GM12801 (cell line): ENCODE measurements around the gene UBE2K.

ENCODE experiments used
- TF ChIP-seq, protein P1 (sequence below): IDR thresholded peaks from one replicate; pipeline ENCODE4 v1.5.1; 2011; ENCODE audit warnings: control low read depth; ENCODE audit not compliant: insufficient read length; ENCODE audit errors: extremely low read depth

Gene UBE2K

DNA sequence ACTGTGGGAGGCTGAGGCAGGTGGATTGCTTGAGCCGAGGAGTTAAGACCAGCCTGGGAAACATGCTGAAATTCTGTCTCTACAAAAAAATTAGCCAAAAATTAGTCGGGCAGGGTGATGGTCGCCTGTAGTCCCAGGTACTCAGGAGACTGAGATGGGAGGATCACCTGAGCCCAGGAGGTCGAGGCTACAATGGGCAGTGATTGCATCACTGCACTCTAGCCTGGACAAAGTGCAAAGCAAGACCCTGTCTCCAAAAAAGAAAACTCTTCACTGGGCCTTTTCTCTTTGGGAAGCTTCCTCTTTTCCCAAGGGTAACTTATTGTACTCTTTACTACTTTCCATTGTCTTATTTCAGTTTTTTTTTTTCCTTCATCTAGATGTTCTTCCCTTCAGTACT, 88.9 kb downstream of the UBE2K start:
- TF ChIP-seq, protein P1, sequence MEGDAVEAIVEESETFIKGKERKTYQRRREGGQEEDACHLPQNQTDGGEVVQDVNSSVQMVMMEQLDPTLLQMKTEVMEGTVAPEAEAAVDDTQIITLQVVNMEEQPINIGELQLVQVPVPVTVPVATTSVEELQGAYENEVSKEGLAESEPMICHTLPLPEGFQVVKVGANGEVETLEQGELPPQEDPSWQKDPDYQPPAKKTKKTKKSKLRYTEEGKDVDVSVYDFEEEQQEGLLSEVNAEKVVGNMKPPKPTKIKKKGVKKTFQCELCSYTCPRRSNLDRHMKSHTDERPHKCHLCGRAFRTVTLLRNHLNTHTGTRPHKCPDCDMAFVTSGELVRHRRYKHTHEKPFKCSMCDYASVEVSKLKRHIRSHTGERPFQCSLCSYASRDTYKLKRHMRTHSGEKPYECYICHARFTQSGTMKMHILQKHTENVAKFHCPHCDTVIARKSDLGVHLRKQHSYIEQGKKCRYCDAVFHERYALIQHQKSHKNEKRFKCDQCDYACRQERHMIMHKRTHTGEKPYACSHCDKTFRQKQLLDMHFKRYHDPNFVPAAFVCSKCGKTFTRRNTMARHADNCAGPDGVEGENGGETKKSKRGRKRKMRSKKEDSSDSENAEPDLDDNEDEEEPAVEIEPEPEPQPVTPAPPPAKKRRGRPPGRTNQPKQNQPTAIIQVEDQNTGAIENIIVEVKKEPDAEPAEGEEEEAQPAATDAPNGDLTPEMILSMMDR = no peak

DNA sequence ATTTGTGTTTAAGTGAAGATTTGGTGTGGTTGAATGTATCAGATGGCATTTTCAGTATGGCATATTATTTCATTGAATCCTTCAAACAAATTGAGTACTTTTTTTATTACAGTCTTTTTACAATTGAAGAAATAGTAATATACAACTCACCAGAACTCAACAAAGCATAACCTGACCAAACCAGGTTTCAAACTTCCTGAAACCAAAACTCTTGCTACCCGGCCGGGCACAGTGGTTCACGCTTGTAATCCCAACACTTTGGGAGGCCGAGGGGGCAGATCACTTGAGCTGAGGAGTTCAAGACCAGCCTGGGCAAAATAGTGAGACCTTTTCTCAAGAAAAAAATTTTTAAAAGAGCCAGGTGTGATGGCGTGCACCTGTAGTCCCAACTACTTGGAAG, 94.2 kb downstream of the UBE2K start:
- TF ChIP-seq, protein P1 = no peak

DNA sequence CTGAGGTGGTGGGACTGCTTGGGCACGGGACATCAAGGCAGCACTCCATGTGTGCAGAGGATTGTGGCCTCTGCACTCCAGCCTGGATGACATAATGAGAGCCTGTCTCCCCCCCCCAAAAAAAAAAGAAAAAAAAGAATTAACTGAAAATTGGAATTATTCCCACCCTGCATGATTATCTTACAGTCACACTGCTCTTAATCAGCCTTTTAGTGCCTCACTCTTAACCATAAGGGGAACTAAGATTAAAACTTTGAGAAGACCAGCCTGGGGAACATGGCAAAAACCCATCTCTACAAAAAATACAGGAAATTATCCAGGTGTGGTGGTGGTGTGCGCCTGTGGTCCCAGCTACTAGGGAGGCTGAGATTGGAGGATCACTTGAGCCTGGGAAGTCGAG, 94.6 kb downstream of the UBE2K start:
- TF ChIP-seq, protein P1 = no peak

DNA sequence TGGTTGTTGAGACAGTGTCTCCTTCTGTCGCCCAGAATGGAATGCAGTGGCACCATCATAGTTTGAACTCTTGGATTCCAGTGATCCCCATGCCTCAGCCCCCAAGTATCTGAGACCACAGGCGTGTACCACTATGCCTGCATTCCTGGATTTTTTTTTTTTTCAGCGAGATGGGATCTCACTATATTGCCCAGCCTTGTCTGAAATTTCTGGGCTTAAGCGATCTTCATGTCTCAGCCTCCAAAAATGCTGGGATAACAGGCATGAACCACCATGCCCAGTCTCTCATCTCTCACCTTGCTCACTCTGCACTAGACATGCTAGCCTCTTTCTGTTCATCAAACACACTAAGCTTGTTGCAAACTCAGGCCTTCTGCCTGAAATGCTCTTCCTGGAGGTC, 104.1 kb downstream of the UBE2K start:
- TF ChIP-seq, protein P1 = no peak

GRCh38 chr4:39808231-39808749, 110.4 kb downstream of the UBE2K start:
- TF ChIP-seq, protein P1 = no peak

- TF ChIP-seq, protein P1 = no peak
Observed at GRCh38 chr4:39812500-39812899, 114.6 kb downstream of the UBE2K start.

DNA sequence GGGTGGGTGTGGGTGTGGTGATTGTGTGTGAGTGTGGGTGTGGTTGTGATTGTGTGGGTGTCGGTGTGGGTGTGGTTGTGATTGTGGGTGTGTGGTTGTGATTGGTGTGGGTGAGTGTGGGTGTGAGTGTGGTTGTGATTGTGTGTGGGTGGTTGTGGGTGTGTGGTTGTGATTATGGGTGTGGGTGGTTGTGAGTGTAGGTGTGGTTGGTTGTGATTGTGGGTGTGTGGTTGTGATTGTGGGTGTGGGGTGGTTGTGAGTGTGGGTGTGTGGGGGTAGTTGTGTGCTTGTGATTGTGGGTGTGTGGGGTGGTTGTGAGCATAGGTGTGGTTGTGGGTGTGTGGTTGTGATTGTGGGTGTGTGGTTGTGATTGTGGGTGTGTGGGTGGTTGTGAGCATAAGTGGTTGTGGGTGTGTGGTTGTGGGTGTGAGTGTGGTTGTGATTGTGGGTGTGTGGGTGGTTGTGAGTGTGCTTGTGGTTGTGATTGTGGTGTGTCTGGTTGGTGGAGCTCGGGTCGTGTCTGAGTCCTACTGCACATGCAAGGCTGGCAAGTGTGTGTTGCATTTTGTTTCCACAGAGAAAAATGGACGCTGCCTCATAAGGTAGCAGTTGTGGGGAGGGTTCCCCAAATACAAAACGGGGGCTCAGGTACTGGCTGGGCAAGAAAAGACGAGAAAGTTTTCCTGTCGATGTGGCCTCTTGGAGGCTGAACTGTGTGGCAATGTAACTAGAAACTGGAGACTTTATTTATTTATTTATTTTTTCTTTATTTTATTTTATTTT, 116.7 kb downstream of the UBE2K start:
- TF ChIP-seq, protein P1 = no peak
